GM19438 (cell line): ENCODE data around the gene NRP1.
"Not testable (repeated sequence)": the region's sequence is repeated elsewhere in the genome, so short reads cannot be mapped to it uniquely, and the experiment has no call there.

Source experiments
- ATAC-seq: cut with Tn5 transposase; IDR thresholded peaks from one replicate; pipeline ENCODE4 v1.9.1; 2021; ENCODE audit warnings: low read depth; ENCODE audit not compliant: unreplicated experiment

Gene NRP1

GRCh38 chr10:33155720-33156638 is 178.5 kb downstream of the NRP1 start:
- no peak for ATAC-seq

GRCh38 chr10:33154590-33154989 is 179.9 kb downstream of the NRP1 start:
- no peak for ATAC-seq

- ATAC-seq, result no peak
These were observed 180.5 kb downstream of the NRP1 start for GRCh38 chr10:33153968-33154327.

GRCh38 chr10:33153251-33153967 is 181.1 kb downstream of the NRP1 start:
- no peak for ATAC-seq

- no peak for ATAC-seq
These were observed 181.7 kb downstream of the NRP1 start for GRCh38 chr10:33152750-33153149.

GRCh38 chr10:33152146-33152545 is 182.3 kb downstream of the NRP1 start:
- no peak for ATAC-seq

GRCh38 chr10:33151344-33151864 is 183.1 kb downstream of the NRP1 start:
- no peak for ATAC-seq

GRCh38 chr10:33150889-33151288 is 183.6 kb downstream of the NRP1 start:
- no peak for ATAC-seq

GRCh38 chr10:33150146-33150545 is 184.3 kb downstream of the NRP1 start:
- no peak for ATAC-seq

- no peak for ATAC-seq
These were observed 187.5 kb downstream of the NRP1 start for GRCh38 chr10:33147013-33147310.

GRCh38 chr10:33146189-33147012 is 188.1 kb downstream of the NRP1 start:
- no peak for ATAC-seq

- ATAC-seq, result no peak
These were observed 188.8 kb downstream of the NRP1 start for GRCh38 chr10:33145451-33146188.

GRCh38 chr10:33143160-33143728 is 191.2 kb downstream of the NRP1 start:
- ATAC-seq, result no peak

- ATAC-seq, result no peak
These were observed 192.2 kb downstream of the NRP1 start for GRCh38 chr10:33142295-33142694.

- ATAC-seq, result no peak
These were observed 193.2 kb downstream of the NRP1 start for GRCh38 chr10:33141251-33141650.

- ATAC-seq, result no peak
These were observed 195.3 kb downstream of the NRP1 start for GRCh38 chr10:33139181-33139646.

GRCh38 chr10:33138686-33139085 is 195.8 kb downstream of the NRP1 start:
- not testable (repeated sequence) for ATAC-seq

- no peak for ATAC-seq
These were observed 197.0 kb downstream of the NRP1 start for GRCh38 chr10:33137356-33138005.

- no peak for ATAC-seq
These were observed 197.7 kb downstream of the NRP1 start for GRCh38 chr10:33136781-33137180.
